Omental fat pad (tissue), 4 donors: Measurements from ENCODE around the gene NTNG1. TPM values are rescaled to one million over a fixed set of nuclear protein-coding genes. Genes with fewer than 3 reads are reported as not detected.

ENCODE experiments used
- ATAC-seq: fragments of 150-250 bp; one replicate; pipeline ENCODE4 v1.9.1; 2016; ENCODE audit warnings: mild to moderate bottlenecking, moderate library complexity; ENCODE audit not compliant: low FRiP score
- DNase-seq: peaks from one replicate; pipeline ENCODE4 v3.0.0-alpha.2; 2019; ENCODE audit warnings: low spot score
- small RNA-seq: library from RNA; depleted of rRNA; stranded (forward); fragments of <200 nt; gene quantifications from one replicate; pipeline ENCODE3, GENCODE V24; 2016
- total RNA-seq, 4 donors: library from RNA; depleted of rRNA; stranded (reverse); fragments of >200 nt; gene quantifications; one replicate each; pipeline ENCODE4 v1.1.0, GENCODE V29; 2016
- TF ChIP-seq, protein P1 (sequence below), 3 donors: fragments of 450-650 bp; IDR thresholded peaks; one replicate each; pipeline ENCODE4 v1.5.1; 2016 to 2017; ENCODE audit warnings: antibody characterized with exemption in 3 of 3, mild to moderate bottlenecking in 3 of 3, moderate library complexity in 2 of 3

NTNG1 gene
- total RNA-seq, 4 donors from 2014 or later = 1.3 to 28.5 (median 6.6) TPM

DNA sequence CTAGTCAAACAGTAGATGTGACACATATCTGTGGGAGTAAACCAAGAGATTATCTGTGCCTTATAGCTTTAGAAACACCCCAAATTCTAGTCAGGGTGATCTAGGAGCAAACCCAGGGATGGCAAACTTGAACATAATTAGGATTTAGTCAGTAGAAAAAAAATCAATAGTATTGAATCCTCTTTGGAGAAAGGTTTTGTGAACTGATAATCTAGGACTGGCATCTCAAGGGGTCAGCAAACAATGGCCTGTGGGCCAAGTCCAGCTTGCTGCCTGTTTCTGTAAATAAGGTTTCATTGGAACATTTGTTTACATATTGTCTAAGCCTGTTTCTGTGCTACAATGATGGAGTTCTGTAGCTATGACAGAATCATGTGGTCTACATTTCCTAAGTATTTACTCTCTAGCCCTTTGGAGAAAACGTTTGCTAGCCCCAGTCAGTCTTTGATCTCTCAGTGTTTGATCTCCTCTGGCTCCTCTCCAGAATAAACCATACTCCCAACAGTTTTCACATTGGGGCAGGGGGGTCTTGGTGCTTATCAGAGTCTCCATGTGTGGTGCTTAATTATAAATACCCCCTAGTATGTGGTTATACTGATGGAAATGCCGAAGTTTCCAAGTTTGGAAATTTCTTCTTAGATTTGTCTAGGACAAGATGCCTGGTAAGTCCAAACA lies 385.8 kb downstream of the NTNG1 start:
- TF ChIP-seq, protein P1, sequence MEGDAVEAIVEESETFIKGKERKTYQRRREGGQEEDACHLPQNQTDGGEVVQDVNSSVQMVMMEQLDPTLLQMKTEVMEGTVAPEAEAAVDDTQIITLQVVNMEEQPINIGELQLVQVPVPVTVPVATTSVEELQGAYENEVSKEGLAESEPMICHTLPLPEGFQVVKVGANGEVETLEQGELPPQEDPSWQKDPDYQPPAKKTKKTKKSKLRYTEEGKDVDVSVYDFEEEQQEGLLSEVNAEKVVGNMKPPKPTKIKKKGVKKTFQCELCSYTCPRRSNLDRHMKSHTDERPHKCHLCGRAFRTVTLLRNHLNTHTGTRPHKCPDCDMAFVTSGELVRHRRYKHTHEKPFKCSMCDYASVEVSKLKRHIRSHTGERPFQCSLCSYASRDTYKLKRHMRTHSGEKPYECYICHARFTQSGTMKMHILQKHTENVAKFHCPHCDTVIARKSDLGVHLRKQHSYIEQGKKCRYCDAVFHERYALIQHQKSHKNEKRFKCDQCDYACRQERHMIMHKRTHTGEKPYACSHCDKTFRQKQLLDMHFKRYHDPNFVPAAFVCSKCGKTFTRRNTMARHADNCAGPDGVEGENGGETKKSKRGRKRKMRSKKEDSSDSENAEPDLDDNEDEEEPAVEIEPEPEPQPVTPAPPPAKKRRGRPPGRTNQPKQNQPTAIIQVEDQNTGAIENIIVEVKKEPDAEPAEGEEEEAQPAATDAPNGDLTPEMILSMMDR (IDR thresholded peaks at IDR 0.05) = no peak

DNA sequence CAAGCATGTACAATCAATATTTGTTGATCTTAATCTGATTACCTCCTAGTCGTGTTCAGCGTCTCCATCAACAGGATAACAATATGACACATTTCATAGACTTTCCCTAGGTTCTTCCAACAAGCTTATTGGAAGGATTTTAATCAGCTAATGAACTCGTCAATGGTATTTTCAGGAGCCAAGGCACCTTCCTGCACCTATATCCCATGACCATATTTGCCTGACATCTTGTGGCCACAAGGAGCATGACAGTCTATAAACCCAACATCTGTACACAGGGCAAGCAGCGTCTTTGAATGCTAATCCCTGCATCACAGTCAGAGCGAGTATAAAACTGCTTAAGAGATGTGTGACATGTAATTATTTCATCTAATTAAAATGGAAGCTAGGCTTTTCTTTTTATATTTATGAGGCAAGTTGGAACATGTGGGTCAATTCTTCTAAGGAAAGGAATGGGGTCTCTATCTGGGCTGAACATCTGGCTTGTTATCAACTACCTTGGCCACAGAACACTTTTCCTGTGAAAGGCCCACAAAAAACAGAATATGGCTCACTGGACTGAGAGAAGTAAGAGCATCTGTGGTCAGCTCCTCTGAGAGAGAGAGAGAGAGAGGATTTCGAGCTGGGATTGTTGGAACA lies 388.8 kb downstream of the NTNG1 start:
- TF ChIP-seq, protein P1 (IDR thresholded peaks at IDR 0.05) = peak in 1 of 3 donors; percentile 51
- no peak for DNase-seq
- peak; percentile 71 for ATAC-seq

More for the DNA sequence above, 385.8 kb downstream of the NTNG1 start:
- ATAC-seq (no peak), DNase-seq (no peak)

- TF ChIP-seq, protein P1 (IDR thresholded peaks at IDR 0.05) = no peak
- DNase-seq (no peak), ATAC-seq (no peak)
These were observed 389.7 kb downstream of the NTNG1 start for GRCh38 chr1:107530543-107530942.

DNA sequence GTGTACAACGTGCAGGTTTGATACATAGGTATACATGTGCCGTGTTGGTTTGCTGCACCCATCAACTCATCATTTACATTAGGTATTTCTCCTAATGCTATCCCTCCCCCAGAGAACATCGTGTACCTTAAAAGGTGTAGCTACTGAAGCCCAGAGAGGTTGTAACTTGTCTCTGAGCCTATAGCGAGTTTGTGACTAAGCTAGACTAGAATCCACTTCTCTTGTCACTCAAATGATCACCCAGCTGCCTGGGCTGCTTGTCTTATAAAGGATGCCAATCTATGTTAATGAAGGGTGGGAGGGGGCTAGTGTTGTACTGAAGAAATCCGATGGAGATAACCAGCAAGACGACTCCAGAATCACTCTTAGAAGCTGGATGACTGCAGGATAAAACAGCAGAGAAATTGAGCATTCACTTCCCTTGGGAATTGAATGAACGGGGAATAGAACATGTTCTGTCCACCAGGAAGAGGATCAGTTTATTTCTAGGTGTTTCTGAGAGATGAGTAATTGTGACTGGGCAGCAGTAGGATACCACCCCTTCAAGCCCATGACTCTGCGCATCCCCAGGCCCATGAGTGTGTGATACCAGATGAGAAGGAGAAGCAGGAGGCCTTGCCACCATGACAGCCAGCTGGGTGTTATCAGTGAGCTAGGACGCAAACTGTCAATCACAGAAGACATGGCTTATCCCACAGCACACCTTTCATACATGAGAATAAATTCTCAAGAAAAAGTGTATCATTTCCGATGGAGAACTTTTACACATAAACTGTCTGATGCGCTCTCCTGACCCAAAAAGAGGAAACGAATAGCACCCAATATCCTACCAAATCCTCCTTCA lies 390.4 kb downstream of the NTNG1 start:
- DNase-seq = no peak
- no peak for ATAC-seq
- TF ChIP-seq, protein P1 (IDR thresholded peaks at IDR 0.05) = no peak

DNA sequence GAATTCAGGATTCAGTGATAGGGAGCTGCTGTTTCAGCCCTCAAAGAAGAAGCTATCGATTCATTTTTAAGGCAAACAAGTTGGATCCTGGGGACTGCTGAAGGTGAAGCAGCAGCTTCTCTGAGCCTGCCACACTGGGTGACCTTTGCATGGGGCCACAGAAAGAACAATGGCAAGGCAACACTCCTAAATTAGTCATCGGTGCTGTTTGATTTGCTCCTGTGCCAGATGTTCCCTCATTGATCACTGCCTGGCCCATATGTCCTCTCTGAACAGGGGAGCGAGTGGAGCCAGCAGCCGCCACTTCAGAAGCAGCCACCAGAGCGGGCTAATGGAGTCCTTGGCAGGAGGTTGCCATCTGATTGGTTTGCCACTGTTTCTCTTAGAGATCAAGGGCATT lies 391.5 kb downstream of the NTNG1 start:
- TF ChIP-seq, protein P1 (IDR thresholded peaks at IDR 0.05) = no peak
- ATAC-seq = no peak
- DNase-seq = no peak

Small RNA genes lying within 50 kb of the gene (small RNA-seq; reads per million reads assigned to genes)
- 0.64 reads per million for gene AC114491.1

Other genes starting within 250 kb of the NTNG1 start
- gene PRMT6, start 84.4 kb upstream of the NTNG1 start, total RNA-seq = 10 to 100 TPM in 1 of 4 donors, 1 to 10 TPM in 3; 8.1 to 14.2 (median 9.5) TPM